ENCODE measurements around the gene TJP2.

DNA sequence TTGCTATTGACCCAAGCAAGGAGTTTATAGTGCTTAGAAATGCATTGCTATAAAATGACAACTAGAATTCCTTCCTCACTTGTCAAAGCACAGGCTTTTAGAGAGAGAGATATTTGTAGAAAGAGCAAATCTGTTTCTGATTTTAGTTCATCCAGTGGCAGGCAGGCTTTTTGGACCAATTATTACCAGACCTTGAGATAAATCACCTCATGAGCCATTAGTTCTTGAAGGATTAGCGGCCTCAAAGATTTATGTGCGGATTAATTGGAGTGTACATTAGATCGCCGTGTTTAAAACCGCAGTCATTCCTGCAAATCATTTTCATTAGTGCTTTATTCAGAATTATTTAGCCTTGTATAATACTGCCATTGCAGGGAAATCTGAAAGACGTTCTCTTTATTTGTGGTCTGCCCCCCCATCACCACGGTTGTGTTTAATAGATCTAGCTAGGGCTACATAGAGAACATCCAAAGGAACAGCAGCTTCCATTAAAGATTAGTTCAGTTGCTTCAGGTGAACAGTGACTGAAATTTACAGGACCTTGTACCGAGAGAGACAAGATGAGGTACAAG is 28.8 kb upstream of the TJP2 start:
- TF ChIP-seq CTCF (IDR thresholded peaks at IDR 0.05) (no peak), POLR2A (IDR thresholded peaks at IDR 0.05) (no peak)
